NB4 (cell line): ENCODE data around the gene ADORA1.

Source experiments
- DNase-seq: peaks from one replicate; pipeline ENCODE4 v3.0.0; 2010; ENCODE audit warnings: low read depth
- H3K4me3 ChIP-seq: one replicate; pipeline ENCODE4 v1.5.1; 2011; ENCODE audit warnings: mild to moderate bottlenecking, low read depth, low read length, moderate library complexity
- CTCF ChIP-seq: IDR thresholded peaks from one replicate; pipeline ENCODE4 v1.5.1; 2012; ENCODE audit warnings: low read depth, low read length
- MAX ChIP-seq: IDR thresholded peaks from 2 replicates; pipeline ENCODE4 v1.6.1; 2011; ENCODE audit warnings: low read depth, low read length
- MYC ChIP-seq: IDR thresholded peaks from 2 replicates; pipeline ENCODE4 v1.6.1; 2011; ENCODE audit warnings: low read depth, low read length
- POLR2A ChIP-seq: IDR thresholded peaks from 2 replicates; pipeline ENCODE4 v1.6.1; 2011; ENCODE audit warnings: mild to moderate bottlenecking; ENCODE audit not compliant: insufficient read length; ENCODE audit errors: extremely low read depth

ADORA1 gene

GRCh38 chr1:203207751-203208150 is 80.2 kb downstream of the ADORA1 start:
- DNase-seq = no peak
- TF ChIP-seq POLR2A = no peak
- no peak for TF ChIP-seq MYC
- no peak for TF ChIP-seq MAX
- TF ChIP-seq CTCF = no peak
- no peak overlapping the region for H3K4me3 ChIP-seq

GRCh38 chr1:203208181-203208580 is 80.7 kb downstream of the ADORA1 start:
- no peak overlapping the region for H3K4me3 ChIP-seq
- DNase-seq = no peak
- no peak for TF ChIP-seq MAX
- TF ChIP-seq CTCF = no peak
- TF ChIP-seq MYC = no peak
- TF ChIP-seq POLR2A = no peak

- H3K4me3 ChIP-seq = no peak overlapping the region
- TF ChIP-seq MYC (no peak), POLR2A (no peak), CTCF (no peak), MAX (no peak)
- DNase-seq = no peak
These were observed 82.8 kb downstream of the ADORA1 start for GRCh38 chr1:203210350-203210749.

- TF ChIP-seq POLR2A (no peak), MYC (no peak), CTCF (no peak), MAX (no peak)
- DNase-seq = no peak
- H3K4me3 ChIP-seq = no peak overlapping the region
These were observed 83.5 kb downstream of the ADORA1 start for GRCh38 chr1:203210988-203211387.

GRCh38 chr1:203211812-203212211 is 84.3 kb downstream of the ADORA1 start:
- TF ChIP-seq POLR2A (no peak), MAX (no peak)
- no peak overlapping the region for H3K4me3 ChIP-seq
- DNase-seq = no peak

GRCh38 chr1:203213126-203213525 is 85.6 kb downstream of the ADORA1 start:
- no peak overlapping the region for H3K4me3 ChIP-seq
- no peak for TF ChIP-seq MAX
- no peak for TF ChIP-seq MYC
- no peak for TF ChIP-seq POLR2A
- TF ChIP-seq CTCF = no peak
- DNase-seq = no peak
